Gastrocnemius medialis (tissue), 4 donors: Measurements from ENCODE around the gene FOXC2. TPM values are rescaled to one million over a fixed set of nuclear protein-coding genes. Genes with fewer than 3 reads are reported as not detected.
A peak's percentile ranks its signal among the peaks of the same experiment; 100 is the strongest.

Source experiments
- ATAC-seq, 2 donors: fragments of 150-250 bp; one replicate each; pipeline ENCODE4 v1.9.1; 2016
- DNase-seq, 2 donors: peaks; one replicate each; pipeline ENCODE4 v3.0.0-alpha.2; 2019
- H3K27ac ChIP-seq, 4 donors: fragments of 200-600 bp; sonication (generic); 1 replicate in 1 of 4; 2 replicates in 3 of 4; pipeline ENCODE4 v1.5.1; 2016 to 2018; ENCODE audit warnings: mild to moderate bottlenecking in 2 of 4, moderate library complexity in 1 of 4
- H3K27me3 ChIP-seq, 3 donors: fragments of 200-600 bp; sonication (generic) in 2 of 3; 1 replicate in 1 of 3; 2 replicates in 2 of 3; pipeline versions ENCODE4 v1.5.1 to v1.6.0; 2016 to 2019; ENCODE audit warnings: mild to moderate bottlenecking in 1 of 3, moderate library complexity in 1 of 3
- H3K36me3 ChIP-seq, 2 donors: fragments of 200-600 bp; sonication (generic) in 1 of 2; one replicate each; pipeline ENCODE4 v1.5.1; 2017 to 2018
- H3K4me1 ChIP-seq, 2 donors: fragments of 200-600 bp; sonication (generic) in 1 of 2; one replicate each; pipeline ENCODE4 v1.5.1; 2016 to 2017; ENCODE audit warnings: mild to moderate bottlenecking in 2 of 2
- H3K4me3 ChIP-seq, 4 donors: fragments of 200-600 bp; sonication (generic) in 3 of 4; 1 replicate in 1 of 4; 2 replicates in 3 of 4; pipeline ENCODE4 v1.5.1; 2016 to 2019; ENCODE audit warnings: mild to moderate bottlenecking in 2 of 4
- H3K9me3 ChIP-seq, 3 donors: fragments of 200-600 bp; sonication (generic) in 2 of 3; 1 replicate in 1 of 3; 2 replicates in 2 of 3; pipeline ENCODE4 v1.5.1; 2016 to 2019
- CTCF ChIP-seq, 5 experiments: fragments of 450-650 bp in 3 of 5; fragments of 200-600 bp in 2 of 5; sonication (generic) in 2 of 5; IDR thresholded peaks in 4 of 5; conservative IDR thresholded peaks in 1 of 5; 1 replicate in 4 of 5; 2 replicates in 1 of 5; pipeline ENCODE4 v1.5.1; 2016 to 2019; ENCODE audit warnings: antibody characterized with exemption in 5 of 5, mild to moderate bottlenecking in 3 of 5, moderate library complexity in 3 of 5
- POLR2A ChIP-seq, 2 donors: fragments of 450-650 bp; IDR thresholded peaks; one replicate each; pipeline ENCODE4 v1.6.1; 2017; ENCODE audit warnings: antibody characterized with exemption in 2 of 2, mild to moderate bottlenecking in 2 of 2, moderate library complexity in 2 of 2
- in situ Hi-C, 4 donors: fragments of 200-750 bp; cut with MboI; loops; one replicate each; pipeline versions ENCODE4 v1.15.0 to v1.8.0; 2017; ENCODE audit warnings: low sequenced_read_pairs in 4 of 4
- intact Hi-C: fragments of 100-400 bp; cut with DNase I; formaldehyde crosslinking; loops from one replicate; pipeline ENCODE4 v1.15.1; 2023; ENCODE audit warnings: low total_unique reads
- total RNA-seq, 4 donors: library from RNA; depleted of rRNA; stranded (reverse); fragments of >200 nt; gene quantifications; one replicate each; pipeline versions ENCODE4 v1.1.0 to v1.2.3, GENCODE V29; 2016

The FOXC2 gene
- total RNA-seq, 4 donors from 2014 or later = 0.17 to 1.0 (median 0.29) TPM

DNA sequence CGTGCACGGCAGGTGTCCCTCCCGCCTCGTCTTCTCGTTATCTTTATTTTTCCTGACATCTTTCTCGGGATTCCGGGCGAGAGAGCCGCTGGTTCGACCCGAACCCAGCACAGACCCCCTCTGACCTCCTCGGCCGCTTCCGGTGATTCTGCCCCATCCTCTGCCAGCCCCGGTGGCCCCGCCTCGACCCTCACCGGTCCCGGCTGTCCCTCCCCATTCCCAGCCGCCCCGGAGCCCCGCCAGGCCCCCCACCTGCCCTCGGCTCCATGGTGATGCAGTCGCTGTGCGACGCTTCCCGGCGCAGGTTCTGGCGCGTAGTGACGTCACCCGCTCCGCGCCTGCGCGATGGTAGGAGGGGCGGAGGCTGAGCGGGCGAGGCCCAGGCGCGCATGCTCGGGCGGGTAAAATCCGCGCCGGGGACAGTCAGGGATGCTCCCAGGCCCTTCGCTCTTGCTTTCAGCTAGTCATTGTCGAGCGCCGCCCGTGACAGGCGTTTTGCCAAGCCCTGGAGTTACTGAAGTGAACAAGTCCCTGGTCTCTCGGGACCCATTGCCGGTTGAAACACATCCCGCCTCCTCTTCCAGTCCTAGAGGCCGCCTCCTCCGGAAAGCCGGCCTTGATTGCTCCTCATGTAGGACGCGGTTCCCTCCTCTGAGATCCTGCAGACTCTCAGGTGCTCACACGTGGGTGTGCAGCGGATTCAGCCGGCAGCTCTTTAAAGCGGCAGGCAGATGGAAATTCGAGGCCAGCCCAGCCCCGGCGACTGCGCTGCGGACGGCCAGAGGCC, 11.5 kb upstream of the FOXC2 start, which contains the start of gene MTHFSD:
TSS of gene MTHFSD (minus strand) at position 319 of the 787 bp plus-strand sequence. CDS start at position 268, 51 bp downstream.
- Histone ChIP-seq H3K36me3 (no peaks in the 10 kb centered on the region), H3K9me3 (no peaks in the 10 kb centered on the region), H3K27me3 (no peaks in the 10 kb centered on the region), H3K4me1 (peaks cover 23 to 34% of the 10 kb centered on the region in 2 donors), H3K4me3 (peak within 1 kb of the TSS; percentile 78 to 95 (median 84)), H3K27ac (peak within 1 kb of the TSS; percentile 92 to 94 (median 93))
- DNase-seq = peak; percentile 85 to 90
- ATAC-seq = peak; percentile 50 to 70
- intact Hi-C loops (no loop called here), in situ Hi-C loops (loop anchor here (25.0 kb wide), 2 partner anchors 732 to 832 kb away; partner anchors contain the start of genes FBXO31 (in 1 of the 4) and MAP1LC3B (in 1 of the 4))
- TF ChIP-seq CTCF (IDR thresholded peaks at IDR 0.05 in 4 of 5, conservative IDR thresholded peaks at IDR 0.05 in 1 of 5) (no peak), POLR2A (IDR thresholded peaks at IDR 0.05) (peak; percentile 73 to 86)

DNA sequence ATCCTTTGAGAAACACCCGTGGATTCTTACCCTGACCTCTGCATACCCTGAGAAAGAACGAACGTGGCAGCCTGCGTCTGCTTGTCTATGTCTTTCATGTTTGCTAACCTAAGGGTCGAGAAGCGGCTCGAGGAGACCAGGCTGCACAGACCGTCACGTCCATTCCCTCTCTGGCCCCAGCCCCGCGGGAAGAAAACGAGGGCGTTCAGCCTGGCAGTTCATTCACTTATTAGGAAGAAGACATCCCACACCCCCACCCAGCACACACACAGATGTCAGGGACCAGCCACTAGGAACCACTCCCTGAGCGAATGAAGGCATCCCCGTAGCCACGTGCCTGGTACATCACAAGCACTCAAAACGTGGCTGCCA, 10.9 kb upstream of the FOXC2 start:
- Histone ChIP-seq H3K36me3 (no peaks in the 10 kb centered on the region), H3K27ac (peak overlapping the region; percentile 92 to 94 (median 93)), H3K4me3 (peak overlapping the region; percentile 78 to 95 (median 84)), H3K27me3 (no peaks in the 10 kb centered on the region), H3K4me1 (peaks cover 23 to 30% of the 10 kb centered on the region in 2 donors), H3K9me3 (no peaks in the 10 kb centered on the region)
- intact Hi-C loops = no loop called here
- ATAC-seq = peak; percentile 16 to 33
- TF ChIP-seq POLR2A (IDR thresholded peaks at IDR 0.05) (no peak), CTCF (IDR thresholded peaks at IDR 0.05 in 4 of 5, conservative IDR thresholded peaks at IDR 0.05 in 1 of 5) (no peak)
- peak in 1 of 2 donors; percentile 40 for DNase-seq
- in situ Hi-C loops = loop anchor here (25.0 kb wide), 2 partner anchors 732 to 832 kb away; partner anchors contain the start of genes FBXO31 (in 1 of the 4) and MAP1LC3B (in 1 of the 4)

DNA sequence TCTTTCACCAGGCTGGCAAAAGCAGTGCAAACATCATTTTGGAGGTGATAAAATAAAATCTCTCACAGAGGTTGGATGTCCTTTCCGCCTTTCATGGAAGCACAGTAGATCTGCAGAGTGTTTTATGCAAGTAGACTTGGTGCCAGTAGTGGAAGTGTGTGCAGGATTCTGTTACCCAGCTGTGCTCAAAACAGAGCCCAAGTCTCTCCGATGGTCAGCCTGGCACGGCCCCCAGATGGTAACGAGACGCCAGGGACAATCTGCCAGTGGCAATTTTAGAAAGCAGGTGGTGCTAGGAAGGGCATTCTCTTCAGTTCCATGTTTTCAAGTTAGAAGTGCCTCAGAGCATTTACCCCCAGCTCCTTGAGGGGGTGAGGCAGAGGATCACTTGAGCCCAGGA, 10.1 kb upstream of the FOXC2 start:
- TF ChIP-seq POLR2A (IDR thresholded peaks at IDR 0.05) = no peak
- TF ChIP-seq CTCF (IDR thresholded peaks at IDR 0.05 in 4 of 5, conservative IDR thresholded peaks at IDR 0.05 in 1 of 5) = no peak
- no peaks in the 10 kb centered on the region for H3K9me3 ChIP-seq
- peaks cover 23% of the 10 kb centered on the region in 2 donors for H3K4me1 ChIP-seq
- no peaks in the 10 kb centered on the region for H3K27me3 ChIP-seq
- intact Hi-C loops (no loop called here), in situ Hi-C loops (loop anchor here (25.0 kb wide), 2 partner anchors 731 to 831 kb away; partner anchors contain the start of genes FBXO31 (in 1 of the 4) and MAP1LC3B (in 1 of the 4))
- H3K4me3 ChIP-seq = no peak overlapping the region
- peak overlapping the region; percentile 92 to 94 (median 93) for H3K27ac ChIP-seq
- peak; percentile 69 to 88 for DNase-seq
- no peaks in the 10 kb centered on the region for H3K36me3 ChIP-seq
- peak; percentile 80 to 86 for ATAC-seq

GRCh38 chr16:86557587-86557986, 9.0 kb upstream of the FOXC2 start:
- no peaks in the 10 kb centered on the region for H3K9me3 ChIP-seq
- intact Hi-C loops = no loop called here
- H3K4me3 ChIP-seq = no peak overlapping the region
- in situ Hi-C loops = loop anchor here (25.0 kb wide), 2 partner anchors 730 to 830 kb away; partner anchors contain the start of genes FBXO31 (in 1 of the 4) and MAP1LC3B (in 1 of the 4)
- DNase-seq = no peak
- TF ChIP-seq CTCF (IDR thresholded peaks at IDR 0.05 in 4 of 5, conservative IDR thresholded peaks at IDR 0.05 in 1 of 5) (no peak), POLR2A (IDR thresholded peaks at IDR 0.05) (no peak)
- H3K27ac ChIP-seq = no peak overlapping the region
- no peaks in the 10 kb centered on the region for H3K27me3 ChIP-seq
- peaks cover 23% of the 10 kb centered on the region in 2 donors for H3K4me1 ChIP-seq
- H3K36me3 ChIP-seq = no peaks in the 10 kb centered on the region
- ATAC-seq = no peak
